Tibial nerve (tissue), 3 donors: ENCODE data around the gene KPNA2.
"Not testable (repeated sequence)": the region's sequence is repeated elsewhere in the genome, so short reads cannot be mapped to it uniquely, and the experiment has no call there.

Source experiments
- POLR2A ChIP-seq, 2 donors: fragments of 450-650 bp; IDR thresholded peaks; one replicate each; pipeline ENCODE4 v1.6.1; 2017; ENCODE audit warnings: antibody characterized with exemption in 2 of 2, mild to moderate bottlenecking in 2 of 2, moderate library complexity in 2 of 2
- TF ChIP-seq, protein P1 (sequence below), 5 experiments: fragments of 200-600 bp in 3 of 5; fragments of 450-650 bp in 2 of 5; sonication (generic) in 3 of 5; IDR thresholded peaks; one replicate each; pipeline ENCODE4 v1.5.1; 2016 to 2019; ENCODE audit warnings: antibody characterized with exemption in 5 of 5, mild to moderate bottlenecking in 3 of 5, moderate library complexity in 2 of 5

DNA sequence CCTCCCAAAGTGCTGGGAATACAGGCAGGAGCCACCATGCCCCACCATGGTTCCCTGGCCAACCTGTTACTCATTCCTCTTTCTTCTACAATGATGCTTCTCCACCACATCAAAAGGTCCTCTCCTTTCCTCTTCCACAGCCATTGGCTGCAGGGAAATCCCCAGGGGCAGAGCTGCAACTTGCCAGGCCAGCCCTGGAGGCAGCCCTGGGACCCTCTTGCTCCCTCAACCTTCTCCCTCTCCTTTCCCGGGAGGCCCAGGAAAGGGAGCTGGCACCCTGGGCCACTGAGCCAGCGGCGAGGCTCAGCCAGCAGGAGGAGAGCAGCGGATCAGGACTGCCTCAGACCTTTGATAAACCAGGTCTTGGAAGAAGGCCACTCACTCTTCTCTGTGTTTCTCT is 51.1 kb downstream of the KPNA2 start:
- TF ChIP-seq, protein P1, sequence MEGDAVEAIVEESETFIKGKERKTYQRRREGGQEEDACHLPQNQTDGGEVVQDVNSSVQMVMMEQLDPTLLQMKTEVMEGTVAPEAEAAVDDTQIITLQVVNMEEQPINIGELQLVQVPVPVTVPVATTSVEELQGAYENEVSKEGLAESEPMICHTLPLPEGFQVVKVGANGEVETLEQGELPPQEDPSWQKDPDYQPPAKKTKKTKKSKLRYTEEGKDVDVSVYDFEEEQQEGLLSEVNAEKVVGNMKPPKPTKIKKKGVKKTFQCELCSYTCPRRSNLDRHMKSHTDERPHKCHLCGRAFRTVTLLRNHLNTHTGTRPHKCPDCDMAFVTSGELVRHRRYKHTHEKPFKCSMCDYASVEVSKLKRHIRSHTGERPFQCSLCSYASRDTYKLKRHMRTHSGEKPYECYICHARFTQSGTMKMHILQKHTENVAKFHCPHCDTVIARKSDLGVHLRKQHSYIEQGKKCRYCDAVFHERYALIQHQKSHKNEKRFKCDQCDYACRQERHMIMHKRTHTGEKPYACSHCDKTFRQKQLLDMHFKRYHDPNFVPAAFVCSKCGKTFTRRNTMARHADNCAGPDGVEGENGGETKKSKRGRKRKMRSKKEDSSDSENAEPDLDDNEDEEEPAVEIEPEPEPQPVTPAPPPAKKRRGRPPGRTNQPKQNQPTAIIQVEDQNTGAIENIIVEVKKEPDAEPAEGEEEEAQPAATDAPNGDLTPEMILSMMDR (IDR thresholded peaks at IDR 0.05), result not testable (repeated sequence)
- not testable (repeated sequence) for TF ChIP-seq POLR2A (IDR thresholded peaks at IDR 0.05)
